HepG2 (cell line): ENCODE data around the gene CNTN5. TPM values are rescaled to one million over a fixed set of nuclear protein-coding genes. Genes with fewer than 3 reads are reported as not detected.

Experiments
- ATAC-seq: fragments of 200-7000 bp; cut with Tn5 transposase; 3 replicates; pipeline ENCODE4 v1.9.1; 2020; ENCODE audit warnings: mild to moderate bottlenecking, moderate library complexity
- BruUV-seq: library from RNA; stranded (reverse); fragments of 400-500 nt; replicated peaks from 2 replicates; lab custom pipeline; 2021; lab: Mats Ljungman, UMichigan
- CTCF ChIA-PET: fragments of 300-600 bp; formaldehyde crosslinking; extraction: SDS; loops from one replicate; lab custom pipeline; 2021; ENCODE audit warnings: low total read pairs, inconsistent platforms, low intra/inter-chr PET ratio; lab: Yijun Ruan, JAX
- POLR2A ChIA-PET: fragments of 350-600 bp; sonication (Branson Sonifier 250); formaldehyde crosslinking; loops from one replicate; lab custom pipeline; 2020; ENCODE audit warnings: antibody characterized with exemption, inconsistent platforms; lab: Yijun Ruan, JAX
- DNase-seq: peaks from one replicate; pipeline ENCODE4 v3.0.0-alpha.2; 2015; ENCODE audit warnings: low spot score
- FAIRE-seq: peaks from 3 replicates; lab custom pipeline; 2011; peaks lifted over from hg19 to GRCh38; lab: Jason Lieb, UNC
- H2AFZ ChIP-seq: one replicate; pipeline ENCODE4 v1.6.1; 2011; ENCODE audit warnings: low read length, inconsistent platforms
- H3K27ac ChIP-seq: fragments of 300-600 bp; 3 replicates; pipeline ENCODE4 v1.8.0; 2011; ENCODE audit warnings: mixed run types, mild to moderate bottlenecking, mixed read lengths, low read length, inconsistent platforms; ENCODE audit not compliant: insufficient read depth; ENCODE audit errors: extremely low read length
- H3K27me3 ChIP-seq, 2 experiments: fragments of 200-600 bp in 1 of 2; 2 replicates in 1 of 2; 3 replicates in 1 of 2; pipeline versions ENCODE4 v1.6.0 to v1.8.0; 2011; ENCODE audit warnings: low read length in 2 of 2, mild to moderate bottlenecking in 2 of 2, moderate library complexity in 2 of 2, inconsistent platforms in 1 of 2; ENCODE audit not compliant: insufficient read depth in 2 of 2, control insufficient read depth in 1 of 2
- H3K36me3 ChIP-seq, 2 experiments: fragments of 200-600 bp in 1 of 2; replicated peaks in 1 of 2; 2 replicates in 1 of 2; 3 replicates in 1 of 2; pipeline versions ENCODE4 v1.5.1 to v1.8.0; 2011; ENCODE audit warnings: low read length in 2 of 2, inconsistent platforms in 1 of 2; ENCODE audit not compliant: insufficient read depth in 2 of 2, control insufficient read depth in 1 of 2
- H3K4me1 ChIP-seq: 2 replicates; pipeline ENCODE4 v1.5.1; 2012; ENCODE audit warnings: low read length, inconsistent platforms; ENCODE audit not compliant: insufficient read depth
- H3K4me2 ChIP-seq: 2 replicates; pipeline ENCODE4 v1.6.0; 2011; ENCODE audit warnings: low read depth, low read length, inconsistent platforms
- H3K4me3 ChIP-seq, 3 experiments: fragments of 200-600 bp in 1 of 3; sonication (generic), shearing (Covaris generic) in 1 of 3; replicated peaks in 1 of 3; 2 replicates each; pipeline ENCODE4 v1.5.1; 2011 to 2016; ENCODE audit warnings: low read length in 3 of 3, inconsistent platforms in 2 of 3, low read depth in 2 of 3, mild to moderate bottlenecking in 2 of 3, control low read depth in 1 of 3, mixed read lengths in 1 of 3; ENCODE audit not compliant: insufficient read depth in 1 of 3
- H3K79me2 ChIP-seq: one replicate; pipeline ENCODE4 v1.6.1; 2011; ENCODE audit warnings: low read length, inconsistent platforms; ENCODE audit not compliant: insufficient read depth
- H3K9ac ChIP-seq: 2 replicates; pipeline ENCODE4 v1.6.0; 2011; ENCODE audit warnings: mild to moderate bottlenecking, low read depth, low read length, inconsistent platforms; ENCODE audit not compliant: insufficient read depth
- H3K9me3 ChIP-seq: 2 replicates; pipeline ENCODE4 v1.5.1; 2012; ENCODE audit warnings: mild to moderate bottlenecking, low read length
- H4K20me1 ChIP-seq: 2 replicates; pipeline ENCODE4 v1.6.0; 2011; ENCODE audit warnings: inconsistent platforms, mild to moderate bottlenecking, low read length, moderate library complexity; ENCODE audit not compliant: insufficient read depth
- CREBL2 ChIP-seq: sonication (generic); formaldehyde crosslinking; IDR thresholded peaks from 2 replicates; pipeline ENCODE4 v1.8.1; 2023; ENCODE audit warnings: missing genetic modification reagents, mild to moderate bottlenecking, borderline replicate concordance
- EZH2 ChIP-seq: conservative IDR thresholded peaks from 2 replicates; pipeline ENCODE4 v1.6.1; 2012; ENCODE audit warnings: mild to moderate bottlenecking, low read depth, low read length, moderate library complexity
- GPBP1L1 ChIP-seq: sonication (generic); formaldehyde crosslinking; IDR thresholded peaks from 2 replicates; pipeline ENCODE4 v1.5.0; 2020; ENCODE audit warnings: mild to moderate bottlenecking, missing genetic modification reagents
- GZF1 ChIP-seq: sonication (generic); formaldehyde crosslinking; IDR thresholded peaks from 2 replicates; pipeline ENCODE4 v1.5.1; 2020; ENCODE audit warnings: mild to moderate bottlenecking, missing genetic modification reagents
- MBD4 ChIP-seq: IDR thresholded peaks from 2 replicates; pipeline ENCODE4 v1.6.1; 2012; ENCODE audit warnings: low read length, inconsistent platforms, borderline replicate concordance
- POLR2AphosphoS2 ChIP-seq: IDR thresholded peaks from 2 replicates; pipeline ENCODE4 v1.6.1; 2011; ENCODE audit warnings: low read depth, low read length, improper control_type of control experiment
- REPIN1 ChIP-seq: sonication (generic); formaldehyde crosslinking; IDR thresholded peaks from 2 replicates; pipeline ENCODE4 v1.8.0; 2022; ENCODE audit warnings: missing genetic modification reagents, low read depth, mild to moderate bottlenecking, borderline replicate concordance
- SP5 ChIP-seq: IDR thresholded peaks from 2 replicates; pipeline ENCODE4 v1.6.1; 2016; ENCODE audit warnings: low read depth, borderline replicate concordance
- YEATS2 ChIP-seq: sonication (generic); formaldehyde crosslinking; IDR thresholded peaks from 2 replicates; pipeline ENCODE4 v1.4.0; 2020; ENCODE audit warnings: missing genetic modification reagents, borderline replicate concordance
- ZBTB10 ChIP-seq: sonication (generic); formaldehyde crosslinking; IDR thresholded peaks from 2 replicates; pipeline ENCODE4 v1.4.0; 2020; ENCODE audit warnings: missing genetic modification reagents, borderline replicate concordance
- ZBTB34 ChIP-seq: sonication (generic); formaldehyde crosslinking; IDR thresholded peaks from 2 replicates; pipeline ENCODE4 v1.8.0; 2022; ENCODE audit warnings: mild to moderate bottlenecking, missing genetic modification reagents
- ZNF335 ChIP-seq: sonication (generic); formaldehyde crosslinking; IDR thresholded peaks from 2 replicates; pipeline ENCODE4 v1.4.0; 2020; ENCODE audit warnings: missing genetic modification reagents
- ZNF549 ChIP-seq: sonication (generic); formaldehyde crosslinking; IDR thresholded peaks from 2 replicates; pipeline ENCODE4 v1.5.0; 2020; ENCODE audit warnings: missing genetic modification reagents
- ZNF580 ChIP-seq: IDR thresholded peaks from 2 replicates; pipeline ENCODE4 v1.6.1; 2016; ENCODE audit warnings: low read depth, borderline replicate concordance
- ZNF619 ChIP-seq: sonication (generic); formaldehyde crosslinking; IDR thresholded peaks from 2 replicates; pipeline ENCODE4 v1.4.0; 2020; ENCODE audit warnings: mild to moderate bottlenecking, missing genetic modification reagents
- ZNF629 ChIP-seq: sonication (generic); formaldehyde crosslinking; conservative IDR thresholded peaks from 2 replicates; pipeline ENCODE4 v1.5.0; 2020; ENCODE audit warnings: missing genetic modification reagents
- ZNF670 ChIP-seq: sonication (generic); formaldehyde crosslinking; IDR thresholded peaks from 2 replicates; pipeline ENCODE4 v1.8.0; 2022; ENCODE audit warnings: mild to moderate bottlenecking, missing genetic modification reagents, borderline replicate concordance
- ZNF749 ChIP-seq: sonication (generic); formaldehyde crosslinking; IDR thresholded peaks from 2 replicates; pipeline ENCODE4 v1.8.0; 2022; ENCODE audit warnings: mild to moderate bottlenecking, missing genetic modification reagents, moderate library complexity, borderline replicate concordance
- ZSCAN30 ChIP-seq: sonication (generic); formaldehyde crosslinking; IDR thresholded peaks from 2 replicates; pipeline ENCODE4 v1.5.0; 2020; ENCODE audit warnings: mild to moderate bottlenecking, missing genetic modification reagents
- WGBS: methylation state at CpG from one replicate; pipeline ENCODE4 v1.1.6; 2017; ENCODE audit warnings: low lambda C conversion rate; 5-methylcytosine and 5-hydroxymethylcytosine counted together
- in situ Hi-C: cut with HindIII; loops from 2 replicates; pipeline ENCODE4 v1.10.0; 2017; ENCODE audit warnings: low pct_unique_long_range_greater_than_20kb; ENCODE audit not compliant: extremely low pct_ligation_motif_present
- intact Hi-C: fragments of 100-400 bp; cut with micrococcal nuclease; formaldehyde crosslinking; loops from one replicate; pipeline ENCODE4 v1.10.0; 2022; ENCODE audit not compliant: unreplicated experiment
- polyA plus RNA-seq, 8 experiments: library from polyadenylated mRNA; depleted of rRNA in 3 of 8; stranded (reverse) in 7 of 8; unstranded in 1 of 8; fragments of >200 nt; fragmentation: Illumina TruSeq in 4 of 8; extraction: Trizol in 4 of 8; gene quantifications; 2 replicates each; pipeline versions ENCODE4 v1.2.1 to v1.2.3, GENCODE V29; 2011 to 2016; ENCODE audit warnings: low read depth in 4 of 8, missing spikeins in 1 of 8, mixed read lengths in 1 of 8; ENCODE audit not compliant: insufficient read depth in 1 of 8
- total RNA-seq, 5 experiments: library from RNA; depleted of rRNA; stranded (reverse); fragments of >200 nt; fragmentation: Illumina TruSeq; extraction: Trizol; gene quantifications; 2 replicates each; pipeline ENCODE4 v1.2.3, GENCODE V29; 2016; ENCODE audit warnings: low read depth in 1 of 5

CNTN5 gene
- total and polyA plus RNA-seq, 2 of the 13 experiments (the other 11 are each of a cell fraction or from before 2014, with no cell fraction given), result not detected

GRCh38 chr11:99918761-99919160 lies 898.0 kb downstream of the CNTN5 start (continued):
- TF ChIP-seq ZBTB34, result no peak

- no peak overlapping the region for H3K27ac ChIP-seq
- WGBS, result 7% methylated on average over 2 of the region's 3 CpGs
- in situ Hi-C loops (no loop called here), intact Hi-C loops (no loop called here)
- ATAC-seq, result no peak
- H3K79me2 ChIP-seq, result no peaks in the 10 kb centered on the region
- ChIA-PET CTCF (no interaction called here), POLR2A (no interaction called here)
- H2AFZ ChIP-seq, result no peak overlapping the region
- peaks cover 48% of the 10 kb centered on the region for H3K9me3 ChIP-seq
- H3K4me1 ChIP-seq, result no peaks in the 10 kb centered on the region
- no peaks in the 10 kb centered on the region for H3K36me3 ChIP-seq
- no peaks in the 10 kb centered on the region for H4K20me1 ChIP-seq
- no peak for FAIRE-seq
- no peak overlapping the region for H3K4me2 ChIP-seq
- TF ChIP-seq GZF1 (CRISPR knock-in tag), result no peak
- no peak for TF ChIP-seq SP5 (CRISPR knock-in tag)
- TF ChIP-seq ZNF619 (CRISPR knock-in tag), result no peak
- TF ChIP-seq ZNF580 (CRISPR knock-in tag), result no peak
- no peak for TF ChIP-seq ZNF549
- no peak for TF ChIP-seq ZNF749 (CRISPR knock-in tag)
- TF ChIP-seq YEATS2 (CRISPR knock-in tag), result no peak
- no peak for TF ChIP-seq ZNF335 (CRISPR knock-in tag)
- no peak for TF ChIP-seq ZNF670
- no peak for TF ChIP-seq EZH2
- TF ChIP-seq CREBL2 (CRISPR knock-in tag), result no peak
- TF ChIP-seq POLR2AphosphoS2, result no peak
- TF ChIP-seq REPIN1, result no peak
- TF ChIP-seq GPBP1L1 (CRISPR knock-in tag), result no peak
- no peak for TF ChIP-seq ZBTB10 (CRISPR knock-in tag)
- no peak for TF ChIP-seq ZSCAN30 (CRISPR knock-in tag)
- no peak for TF ChIP-seq ZNF629 (CRISPR knock-in tag)
- TF ChIP-seq MBD4, result no peak
- H3K4me3 ChIP-seq, result no peak overlapping the region
- DNase-seq, result no peak
- no TSS peak for BruUV-seq
- H3K27me3 ChIP-seq, result no peaks in the 10 kb centered on the region
- no peak overlapping the region for H3K9ac ChIP-seq
These were observed 900.2 kb downstream of the CNTN5 start for GRCh38 chr11:99920956-99921355.
